Stimulated activated CD8-positive, alpha-beta memory T cell treated with anti-CD3 and anti-CD28 coated beads, Interleukin-7, amount 100 ng/mL, for 24 hours (primary cell): ENCODE results near the gene CTXND2.
A peak's percentile ranks its signal among the peaks of the same experiment; 100 is the strongest.
"Not testable (repeated sequence)": the region's sequence is repeated elsewhere in the genome, so short reads cannot be mapped to it uniquely, and the experiment has no call there.

Experiments used
- DNase-seq: peaks from one replicate; pipeline ENCODE4 v3.0.0-alpha.2; 2020; ENCODE audit warnings: low read depth

Gene CTXND2

DNA sequence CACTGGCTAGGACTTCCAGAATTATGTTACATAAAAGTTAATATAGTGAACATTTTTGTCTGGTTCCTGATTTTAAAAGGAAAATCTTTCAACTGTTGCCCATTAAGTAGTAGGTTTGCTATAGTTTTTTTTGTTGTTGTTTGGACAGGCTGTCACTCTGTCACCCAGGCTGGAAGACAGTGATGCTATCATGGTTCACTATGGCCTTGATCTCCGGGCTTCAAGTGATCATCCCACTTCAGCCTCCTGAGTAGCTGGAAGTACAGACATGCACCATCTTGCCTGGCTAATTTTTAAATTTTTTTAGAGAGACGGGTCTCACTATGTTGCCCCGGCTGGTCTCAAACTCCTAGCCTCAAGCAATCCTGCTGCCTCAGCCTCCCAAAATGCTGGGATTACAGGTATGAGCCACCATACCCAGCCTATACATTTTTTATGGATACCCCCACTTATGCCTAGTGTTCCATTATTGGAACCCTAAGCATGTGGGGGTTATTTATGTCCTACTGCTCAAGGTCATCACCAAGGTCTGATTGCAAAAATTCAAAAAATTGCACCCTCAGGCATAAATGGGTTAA lies 6.5 kb downstream of the CTXND2 start:
- DNase-seq, result no peak

GRCh38 chr1:150895618-150896017 lies 8.7 kb downstream of the CTXND2 start:
- no peak for DNase-seq

DNA sequence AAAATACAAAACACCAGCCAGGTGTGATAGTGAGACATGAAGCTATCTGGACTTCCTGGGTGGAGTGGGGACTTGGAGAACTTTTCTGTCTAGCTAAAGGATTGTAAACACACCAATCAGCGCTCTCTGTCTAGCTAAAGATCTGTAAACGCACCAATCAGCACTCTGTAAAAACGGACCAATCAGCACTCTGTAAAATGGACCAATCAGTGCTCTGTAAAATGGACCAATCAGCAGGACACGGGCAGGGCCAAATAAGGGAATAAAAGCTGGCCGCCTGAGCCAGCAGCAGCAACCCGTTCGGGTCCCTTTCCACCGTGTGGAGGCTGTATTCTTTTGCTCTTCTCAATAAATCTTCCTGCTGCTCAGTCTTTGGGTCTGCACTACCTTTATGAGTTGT lies 12.9 kb downstream of the CTXND2 start:
- not testable (repeated sequence) for DNase-seq

DNA sequence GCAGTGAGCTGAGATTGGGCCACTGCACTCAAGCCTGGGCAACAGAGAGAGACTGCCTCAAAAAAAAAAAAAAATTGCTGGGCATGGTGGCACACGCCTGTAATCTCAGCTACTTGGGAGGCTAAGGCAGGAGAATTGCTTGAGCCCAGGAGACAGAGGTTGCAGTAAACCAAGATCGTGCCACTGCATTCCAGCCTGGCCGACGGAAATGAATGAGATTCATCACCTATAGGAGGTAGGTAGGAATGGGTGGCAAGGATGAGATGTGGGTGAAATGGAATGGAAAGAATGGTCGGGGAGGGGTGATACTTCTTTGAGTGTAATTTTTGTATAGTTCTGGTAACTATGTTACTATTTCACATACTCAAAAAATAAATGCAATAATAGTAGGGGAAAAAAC lies 15.4 kb downstream of the CTXND2 start:
- DNase-seq, result no peak

DNA sequence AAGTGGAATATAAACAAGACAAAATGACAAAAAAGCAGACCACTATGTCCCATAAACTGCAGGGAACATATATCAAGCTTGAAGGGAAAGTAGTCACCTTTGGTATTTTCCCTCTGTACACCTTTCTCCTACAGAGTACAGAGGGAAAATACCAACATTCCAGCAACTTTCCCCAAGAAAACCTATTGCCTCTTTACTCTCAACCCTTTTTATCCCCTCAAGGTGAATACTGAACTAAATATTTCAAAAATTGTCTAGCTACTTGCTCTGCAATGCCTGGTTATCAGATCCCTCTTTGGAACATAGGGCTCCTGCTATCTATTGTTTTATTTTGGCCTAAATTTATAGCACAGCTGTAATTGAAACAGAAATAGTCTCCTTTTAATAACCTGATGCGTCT lies 15.8 kb downstream of the CTXND2 start:
- DNase-seq, result no peak

DNA sequence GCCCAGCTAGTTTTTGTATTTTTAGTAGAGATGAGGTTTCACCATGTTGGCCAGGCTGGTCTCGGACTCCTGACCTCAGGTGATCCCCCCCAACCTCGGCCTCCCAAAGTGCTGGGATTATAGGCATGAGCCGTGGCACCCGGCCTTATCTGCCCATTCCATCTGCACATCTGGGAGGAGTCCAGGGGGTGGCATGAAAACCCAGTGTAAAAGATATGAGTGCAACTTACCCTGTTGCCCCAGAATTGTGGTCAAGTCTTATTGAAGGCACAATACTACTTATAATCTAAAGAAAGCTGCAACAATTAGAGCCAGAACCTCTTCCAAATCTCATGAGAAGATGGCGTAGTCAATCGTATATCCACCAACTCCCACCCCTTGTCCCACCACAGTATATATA lies 18.4 kb downstream of the CTXND2 start:
- DNase-seq, result no peak

DNA sequence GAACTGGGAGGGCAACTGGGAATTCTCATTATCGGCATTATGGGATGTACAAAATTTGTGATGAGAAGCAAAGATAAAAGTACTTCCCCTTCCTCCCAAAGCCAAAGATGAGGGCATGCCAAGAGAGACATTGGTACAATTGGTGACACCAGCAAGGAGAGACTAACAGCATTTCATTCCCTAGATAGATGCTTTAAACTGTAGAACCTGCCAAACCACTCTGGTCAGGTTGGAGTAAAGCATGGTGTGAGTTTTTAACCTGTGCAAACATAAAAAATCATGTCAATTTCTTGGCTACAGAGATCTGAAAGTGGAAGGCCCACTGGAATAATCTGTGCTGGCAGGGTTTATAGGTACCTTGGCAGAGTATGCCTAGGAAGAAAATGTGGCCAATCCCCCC lies 19.4 kb downstream of the CTXND2 start:
- DNase-seq, result no peak

DNA sequence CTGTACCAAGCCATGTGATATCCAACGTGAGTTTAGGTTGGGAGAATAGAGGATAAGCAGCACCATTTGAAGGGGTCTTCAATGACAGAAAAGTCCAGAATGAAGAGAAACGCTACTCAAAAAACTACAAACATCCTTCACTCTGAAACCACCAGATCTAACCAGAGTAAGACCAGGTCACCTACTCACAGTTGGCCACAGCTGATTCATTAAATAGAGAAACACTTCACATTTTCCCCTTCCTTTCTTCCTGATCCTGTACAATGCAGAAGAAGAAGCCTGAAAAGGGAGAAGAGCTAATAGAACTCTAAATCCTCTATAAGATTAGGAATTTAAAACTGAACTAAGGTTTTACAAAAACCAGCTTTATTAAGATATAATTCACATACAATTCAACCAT lies 19.9 kb downstream of the CTXND2 start:
- no peak for DNase-seq

DNA sequence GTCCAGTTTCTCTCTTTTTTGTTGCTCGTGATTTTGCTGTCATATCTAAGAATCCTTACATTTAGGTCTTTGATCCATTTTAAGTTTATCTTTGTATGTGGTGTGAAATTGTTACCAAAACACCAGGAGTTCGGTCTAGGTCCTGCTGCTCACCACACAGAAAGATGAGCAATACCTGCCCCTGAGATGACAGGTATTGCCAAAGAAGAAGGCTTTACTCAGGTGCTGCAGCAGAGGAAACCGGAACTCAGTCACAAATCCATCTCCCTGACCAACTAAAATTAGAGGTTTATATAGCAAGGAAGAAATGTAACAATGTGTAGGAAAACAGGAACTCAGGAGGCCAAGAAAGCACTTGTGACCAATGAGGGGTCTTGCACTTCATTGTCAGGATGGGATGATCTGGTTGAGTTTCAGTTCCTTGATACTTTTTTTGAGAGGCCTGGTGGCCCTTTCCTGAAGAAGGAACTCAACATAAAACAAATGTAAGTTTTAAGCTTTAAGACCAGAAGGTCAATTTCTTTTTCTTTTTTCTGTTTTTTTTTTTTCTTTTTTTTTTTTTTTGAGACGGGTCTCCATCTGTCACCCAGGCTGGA lies 22.7 kb downstream of the CTXND2 start:
- DNase-seq, result no peak

DNA sequence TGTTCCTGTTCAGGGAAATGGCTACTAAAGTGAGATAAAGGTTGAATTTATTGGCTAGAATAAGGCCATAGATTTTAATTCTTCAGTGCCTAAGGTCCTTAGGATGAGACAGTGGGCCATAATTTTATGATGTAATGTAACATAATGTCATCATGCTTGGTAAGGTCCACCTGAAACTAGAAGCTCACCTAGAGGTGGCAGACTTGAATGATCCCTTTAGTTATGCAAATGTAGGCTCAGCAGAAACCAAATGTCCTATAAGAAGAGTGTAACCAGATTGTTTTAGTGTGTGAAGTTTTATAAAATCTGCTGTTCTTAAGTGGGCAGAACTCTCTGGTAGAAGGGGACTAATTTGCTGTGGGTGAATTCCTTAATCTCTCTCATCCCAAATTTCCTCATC lies 25.7 kb downstream of the CTXND2 start:
- DNase-seq, result no peak

GRCh38 chr1:150917387-150917786 lies 30.5 kb downstream of the CTXND2 start:
- DNase-seq, result no peak

DNA sequence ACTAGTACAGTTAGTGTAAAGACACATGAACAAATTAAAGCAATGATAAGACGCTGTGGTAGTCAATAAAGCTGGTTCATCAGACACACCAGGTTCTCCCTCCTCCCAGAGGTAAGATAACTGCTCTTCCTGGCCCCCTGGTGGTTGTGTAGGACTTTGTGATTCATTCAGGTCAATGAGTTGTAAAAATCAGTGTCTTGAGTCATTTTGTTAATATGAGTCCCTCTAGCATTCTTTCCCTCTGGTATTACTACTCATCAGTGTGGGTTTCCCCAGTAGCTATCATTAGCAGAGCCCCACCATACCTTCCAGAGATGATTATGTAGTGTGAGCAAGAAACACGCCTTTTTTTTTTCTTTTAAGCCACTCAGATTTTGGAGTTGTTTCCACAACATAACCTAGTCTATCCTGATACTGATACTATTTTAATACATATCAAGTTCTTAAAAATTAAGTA lies 35.6 kb downstream of the CTXND2 start:
- peak; percentile 60 for DNase-seq

- DNase-seq, result no peak
Observed at GRCh38 chr1:150925080-150925479, 38.1 kb downstream of the CTXND2 start.

DNA sequence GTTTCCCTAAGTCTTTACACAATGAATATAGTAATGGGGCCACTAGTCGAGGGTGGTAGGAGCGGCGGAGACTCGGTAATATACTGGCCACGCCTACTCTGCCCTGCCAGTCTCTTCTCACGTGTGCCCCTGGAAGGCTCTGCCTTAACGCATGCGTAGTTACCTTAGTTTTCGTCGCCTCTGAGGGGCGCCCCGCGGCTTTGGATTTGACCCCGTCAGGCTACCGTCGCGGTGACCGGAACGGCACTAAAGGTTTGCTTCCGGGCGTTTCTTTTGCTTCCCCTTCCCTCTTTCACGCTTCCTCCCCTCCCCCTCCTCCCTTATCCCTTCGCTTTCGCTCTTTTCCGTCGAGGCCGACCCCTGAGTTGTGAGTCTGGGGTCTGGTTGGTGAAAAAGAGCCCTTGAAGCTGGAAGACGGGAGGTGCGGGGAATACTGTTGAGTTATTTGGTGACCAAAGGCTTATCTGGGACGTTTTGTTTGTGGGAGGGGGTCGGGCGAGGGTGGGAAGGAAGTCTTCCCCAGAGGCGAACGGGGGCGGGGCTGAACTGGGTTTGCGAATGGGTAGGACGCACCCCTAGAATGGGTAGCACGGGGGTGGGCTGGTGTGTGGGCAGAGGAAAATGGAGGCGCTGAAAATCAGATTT lies 39.3 kb downstream of the CTXND2 start, which contains the start of gene SETDB1:
Gene SETDB1, plus strand, starts transcription at position 267 of the 645 bp plus-strand sequence. CDS start 1,352 bp downstream, outside the sequence.
- DNase-seq, result peak; percentile 91

- no peak for DNase-seq
Observed at GRCh38 chr1:150927624-150928023, 40.7 kb downstream of the CTXND2 start.

- no peak for DNase-seq
Observed at GRCh38 chr1:150928286-150928685, 41.4 kb downstream of the CTXND2 start.

DNA sequence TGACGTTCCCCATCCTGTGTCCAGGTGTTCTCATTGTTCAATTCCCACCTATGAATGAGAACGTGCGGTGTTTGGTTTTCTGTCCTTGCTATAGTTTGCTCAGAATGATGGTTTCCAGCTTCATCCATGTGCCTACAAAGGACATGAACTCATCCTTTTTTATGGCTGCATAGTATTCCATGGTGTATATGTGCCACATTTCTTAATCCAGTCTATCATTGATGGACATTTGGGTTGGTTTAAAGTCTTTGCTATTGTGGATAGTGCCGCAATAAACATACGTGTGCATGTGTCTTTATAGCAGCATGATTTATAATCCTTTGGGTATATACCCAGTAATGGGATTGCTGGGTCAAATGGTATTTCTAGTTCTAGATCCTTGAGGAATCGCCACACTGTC lies 41.8 kb downstream of the CTXND2 start:
- DNase-seq, result not testable (repeated sequence)

DNA sequence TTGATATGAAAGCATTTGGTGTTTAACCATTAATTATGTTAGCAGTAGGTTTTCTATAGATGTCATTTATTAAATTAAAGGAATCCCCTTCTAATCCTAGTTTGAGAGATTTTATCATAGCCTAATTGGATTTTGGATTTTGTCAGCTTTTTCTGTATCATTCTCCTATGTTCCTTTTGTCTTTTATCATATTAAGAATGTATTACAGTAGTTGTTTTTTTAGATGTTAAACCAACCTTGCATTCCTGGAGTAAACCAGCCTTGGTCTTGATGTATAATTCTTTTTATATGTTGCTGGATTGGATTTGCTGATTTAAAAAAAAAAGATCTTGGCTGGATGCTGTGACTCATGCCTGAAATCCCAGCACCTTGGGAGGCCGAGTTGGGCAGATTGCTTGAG lies 44.8 kb downstream of the CTXND2 start:
- no peak for DNase-seq

DNA sequence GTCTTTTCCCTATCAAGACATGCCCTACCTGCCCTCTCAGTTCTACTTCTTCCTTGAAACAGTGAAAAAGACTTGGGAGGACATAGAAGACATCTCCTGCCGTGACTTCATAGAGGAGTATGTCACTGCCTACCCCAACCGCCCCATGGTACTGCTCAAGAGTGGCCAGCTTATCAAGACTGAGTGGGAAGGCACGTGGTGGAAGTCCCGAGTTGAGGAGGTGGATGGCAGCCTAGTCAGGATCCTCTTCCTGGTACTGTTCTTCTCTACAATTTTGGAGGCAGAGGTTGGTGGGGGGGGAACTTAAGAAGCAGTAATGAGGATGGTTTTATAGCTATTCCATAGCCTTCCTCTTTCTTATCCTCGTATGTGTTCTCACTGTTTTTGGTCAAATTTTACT lies 57.9 kb downstream of the CTXND2 start:
- no peak for DNase-seq

DNA sequence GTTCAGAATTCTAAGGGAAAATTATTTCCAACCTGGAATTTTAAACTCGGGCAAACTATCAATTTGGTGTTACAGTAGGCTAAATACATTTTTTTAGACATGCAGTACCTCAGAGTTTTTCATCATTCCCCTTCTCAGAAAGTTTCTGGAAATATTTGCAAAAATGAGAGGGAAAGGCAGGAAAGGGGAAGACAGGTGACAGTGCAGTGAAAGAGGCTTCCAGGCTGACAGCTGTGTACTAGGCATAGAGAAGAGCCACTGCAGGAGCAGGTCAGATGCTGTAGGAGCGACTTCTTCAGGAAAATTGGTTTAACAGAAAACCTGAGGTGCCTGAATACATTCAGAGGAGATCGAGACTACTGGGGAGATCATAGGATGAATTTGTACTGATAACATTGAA lies 67.8 kb downstream of the CTXND2 start:
- no peak for DNase-seq

- no peak for DNase-seq
Observed at GRCh38 chr1:150955280-150955679, 68.3 kb downstream of the CTXND2 start.

DNA sequence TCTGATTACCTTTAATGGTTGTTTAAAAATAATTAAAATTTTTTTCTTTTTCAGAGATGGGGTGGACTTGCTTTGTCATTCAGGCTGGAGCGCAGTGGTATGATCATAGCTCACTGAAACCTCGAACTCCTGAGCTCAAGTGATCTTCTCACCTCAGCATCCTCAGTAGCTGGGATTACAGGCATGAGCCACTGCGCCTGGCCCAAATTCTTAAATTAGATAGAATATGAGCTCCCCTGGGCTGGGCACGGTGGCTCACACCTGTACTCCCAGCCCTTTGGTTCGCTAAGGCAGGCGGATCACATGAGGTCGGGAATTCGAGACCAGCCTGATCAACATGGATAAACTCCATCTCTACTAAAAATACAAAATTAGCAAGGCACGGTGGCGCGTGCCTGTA lies 70.7 kb downstream of the CTXND2 start:
- no peak for DNase-seq

GRCh38 chr1:150960646-150961045 lies 73.7 kb downstream of the CTXND2 start:
- no peak for DNase-seq

DNA sequence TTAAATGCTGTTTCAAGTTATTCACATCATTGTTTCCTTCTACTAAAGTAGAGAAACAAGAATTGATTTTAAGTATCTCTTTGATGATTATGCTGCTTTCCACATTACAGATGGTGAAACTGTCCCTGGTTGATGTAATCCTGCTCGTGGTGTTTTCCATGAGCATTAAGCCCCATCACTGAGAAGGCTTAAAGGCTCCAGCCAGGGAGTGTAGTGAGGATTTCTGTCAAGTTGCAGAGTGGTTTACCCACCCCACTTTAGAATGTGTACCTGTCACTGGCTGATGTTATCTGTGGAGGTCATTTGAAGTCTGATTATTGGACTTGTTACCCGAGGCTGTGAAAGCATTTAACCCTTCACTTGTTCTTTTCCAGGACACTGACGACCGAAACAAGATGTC lies 74.8 kb downstream of the CTXND2 start:
- no peak for DNase-seq
